ENCODE measurements around the gene CBY2. TPM values are rescaled to one million over a fixed set of nuclear protein-coding genes. Genes with fewer than 3 reads are reported as not detected.

The CBY2 gene
- total RNA-seq, 1 experiment from 2014 or later = not detected

DNA sequence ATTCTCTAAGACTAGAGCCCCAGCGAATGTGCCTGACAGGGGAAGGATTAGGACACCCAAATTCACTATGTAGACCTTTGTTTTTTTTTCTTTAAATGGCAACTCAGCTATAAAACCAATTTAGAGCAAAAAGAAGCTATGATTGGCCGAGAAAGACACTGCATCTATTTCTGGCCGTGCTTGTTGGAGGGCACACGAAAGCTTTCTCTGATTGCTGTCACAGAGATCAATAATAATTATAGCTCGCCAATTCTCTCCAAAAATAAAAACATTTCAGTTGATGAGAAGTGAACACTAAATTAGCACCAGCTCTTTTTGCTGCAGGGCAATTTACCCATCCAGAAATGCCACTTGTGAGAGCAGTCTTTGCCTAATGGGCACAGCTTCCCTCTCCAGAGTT, 31.2 kb downstream of the CBY2 start:
- Histone ChIP-seq H3K27ac (ENCODE audit: insufficient read length, low read depth, low read length) (no peak overlapping the region), H3K23ac (ENCODE audit: insufficient read length, low read depth, low read length) (no peak overlapping the region), H4K5ac (ENCODE audit: insufficient read length, low read depth, low read length) (no peak overlapping the region), H3K4ac (ENCODE audit: low read depth, low read length) (no peak overlapping the region), H3K79me1 (ENCODE audit: insufficient read depth, low read depth, low read length, poor library complexity, severe bottlenecking) (no peaks in the 10 kb centered on the region), H2BK12ac (ENCODE audit: insufficient read length, low read depth, low read length) (no peak overlapping the region), H4K20me1 (ENCODE audit: control insufficient read depth, insufficient read depth, insufficient read length) (no peaks in the 10 kb centered on the region), H3K9me3 (ENCODE audit: control insufficient read depth, low read depth, low read length) (no peaks in the 10 kb centered on the region), H2BK120ac (ENCODE audit: low read depth, low read length, poor library complexity, severe bottlenecking) (no peak overlapping the region), H3K79me2 (ENCODE audit: insufficient read depth, low read length) (no peaks in the 10 kb centered on the region), H3K23me2 (ENCODE audit: insufficient read length, low read depth, low read length, poor library complexity, severe bottlenecking) (no peaks in the 10 kb centered on the region), H3K4me2 (ENCODE audit: insufficient read depth, insufficient read length, low read length) (no peak overlapping the region), H3K56ac (ENCODE audit: insufficient read length, low read depth, low read length) (no peak overlapping the region), H2BK15ac (ENCODE audit: low read depth, low read length) (no peak overlapping the region), H3K18ac (ENCODE audit: insufficient read length, low read depth, low read length) (no peak overlapping the region), H4K8ac (replicated peaks; ENCODE audit: insufficient read length, low read depth, low read length) (no peak overlapping the region), H3K9ac (ENCODE audit: extremely low read depth, insufficient read length, low read length) (no peak overlapping the region), H3K4me1 (ENCODE audit: insufficient read depth, low read length) (no peaks in the 10 kb centered on the region), H2AFZ (ENCODE audit: low read length) (no peak overlapping the region), H3K14ac (ENCODE audit: insufficient read depth, low read length) (no peak overlapping the region), H3K27me3 (ENCODE audit: insufficient read depth, low read length) (no peaks in the 10 kb centered on the region), H4K91ac (ENCODE audit: insufficient read length, low read depth, low read length) (no peak overlapping the region), H3T11ph (ENCODE audit: low read length) (no peak overlapping the region), H2BK20ac (ENCODE audit: low read depth, low read length, poor library complexity, severe bottlenecking) (no peak overlapping the region), H2BK5ac (ENCODE audit: insufficient read length, low read length) (no peak overlapping the region), H2AK5ac (ENCODE audit: insufficient read length, low read length) (no peak overlapping the region)
- Mint-ChIP-seq H3K4me1 (peaks cover 2% of the 10 kb centered on the region in 2 experiments; a peak in 2 of 4 replicates), H3K27ac (no peak overlapping the region), H3K9me3 (peaks cover 3% of the 10 kb centered on the region in 2 experiments; a peak in 3 of 5 replicates), H3K27me3 (ENCODE audit: low read depth) (peaks cover 5% of the 10 kb centered on the region; the same call in 1 of the 2 replicates), H3K36me3 (ENCODE audit: insufficient read depth in 1 of 3, low read depth in 3 of 3) (0 out of 7 replicates have a peak, but pooled peaks cover 0 to 1% (median 0%) of the 10 kb centered on the region in 3 experiments), H3K4me3 (no peak overlapping the region)
- DNase-seq = no peak
- WGBS (ENCODE audit: extremely low coverage, insufficient read length, low lambda C conversion rate) = no CpG with 5 or more reads among the region's 5 CpGs
- TF ChIP-seq, protein P1, sequence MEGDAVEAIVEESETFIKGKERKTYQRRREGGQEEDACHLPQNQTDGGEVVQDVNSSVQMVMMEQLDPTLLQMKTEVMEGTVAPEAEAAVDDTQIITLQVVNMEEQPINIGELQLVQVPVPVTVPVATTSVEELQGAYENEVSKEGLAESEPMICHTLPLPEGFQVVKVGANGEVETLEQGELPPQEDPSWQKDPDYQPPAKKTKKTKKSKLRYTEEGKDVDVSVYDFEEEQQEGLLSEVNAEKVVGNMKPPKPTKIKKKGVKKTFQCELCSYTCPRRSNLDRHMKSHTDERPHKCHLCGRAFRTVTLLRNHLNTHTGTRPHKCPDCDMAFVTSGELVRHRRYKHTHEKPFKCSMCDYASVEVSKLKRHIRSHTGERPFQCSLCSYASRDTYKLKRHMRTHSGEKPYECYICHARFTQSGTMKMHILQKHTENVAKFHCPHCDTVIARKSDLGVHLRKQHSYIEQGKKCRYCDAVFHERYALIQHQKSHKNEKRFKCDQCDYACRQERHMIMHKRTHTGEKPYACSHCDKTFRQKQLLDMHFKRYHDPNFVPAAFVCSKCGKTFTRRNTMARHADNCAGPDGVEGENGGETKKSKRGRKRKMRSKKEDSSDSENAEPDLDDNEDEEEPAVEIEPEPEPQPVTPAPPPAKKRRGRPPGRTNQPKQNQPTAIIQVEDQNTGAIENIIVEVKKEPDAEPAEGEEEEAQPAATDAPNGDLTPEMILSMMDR (conservative IDR thresholded peaks at IDR 0.05) = no peak
